ENCODE measurements around the gene NHLRC4. TPM values are rescaled to one million over a fixed set of nuclear protein-coding genes. Genes with fewer than 3 reads are reported as not detected.
"Not testable (repeated sequence)": the region's sequence is repeated elsewhere in the genome, so short reads cannot be mapped to it uniquely, and the experiment has no call there.

NHLRC4 gene
- total RNA-seq, 1 donor from 2014 or later = 0.35 TPM

DNA sequence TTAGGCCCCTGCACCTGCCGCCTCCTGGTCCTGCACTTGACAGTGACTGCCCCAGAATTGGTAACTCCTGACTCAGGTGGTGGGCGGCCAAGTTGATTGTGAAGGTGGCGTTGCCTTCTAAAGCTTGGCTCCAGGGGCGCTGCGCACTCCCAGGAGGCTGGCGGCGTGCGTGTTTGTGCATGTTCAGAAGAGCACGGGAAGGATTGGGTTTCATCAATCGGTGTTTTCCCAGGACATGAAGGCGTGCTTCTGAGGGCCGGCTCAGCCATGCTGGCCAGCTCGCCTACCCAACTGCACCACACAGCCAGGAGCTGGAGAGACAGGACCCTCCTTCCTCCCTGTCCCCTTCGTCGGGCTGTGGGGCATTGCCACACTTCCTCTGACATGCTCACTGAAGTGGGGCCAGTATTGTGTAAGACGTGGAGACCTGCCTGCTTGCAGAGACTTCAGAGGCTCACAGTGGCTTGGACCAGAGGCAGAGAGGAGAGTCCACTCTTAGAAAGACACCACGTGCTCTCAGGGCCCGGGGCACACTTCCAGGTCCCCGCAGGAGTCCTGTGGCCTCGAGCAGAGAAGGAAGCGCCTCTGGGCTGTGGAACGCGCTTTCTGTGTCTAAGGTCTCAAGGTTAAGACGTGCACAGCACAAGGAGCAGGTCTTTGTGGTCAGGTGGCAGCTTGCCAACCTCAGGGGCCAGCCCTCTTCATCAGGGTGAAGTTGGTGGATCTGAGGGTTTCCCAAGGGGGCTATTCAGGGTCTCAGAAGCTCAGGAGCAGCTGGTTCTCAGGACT is 25.9 kb downstream of the NHLRC4 start:
- no peak for DNase-seq (ENCODE audit: low read depth)
- H3K4me3 ChIP-seq (ENCODE audit: low read depth, low read length) = no peak overlapping the region
- TF ChIP-seq, protein P1, sequence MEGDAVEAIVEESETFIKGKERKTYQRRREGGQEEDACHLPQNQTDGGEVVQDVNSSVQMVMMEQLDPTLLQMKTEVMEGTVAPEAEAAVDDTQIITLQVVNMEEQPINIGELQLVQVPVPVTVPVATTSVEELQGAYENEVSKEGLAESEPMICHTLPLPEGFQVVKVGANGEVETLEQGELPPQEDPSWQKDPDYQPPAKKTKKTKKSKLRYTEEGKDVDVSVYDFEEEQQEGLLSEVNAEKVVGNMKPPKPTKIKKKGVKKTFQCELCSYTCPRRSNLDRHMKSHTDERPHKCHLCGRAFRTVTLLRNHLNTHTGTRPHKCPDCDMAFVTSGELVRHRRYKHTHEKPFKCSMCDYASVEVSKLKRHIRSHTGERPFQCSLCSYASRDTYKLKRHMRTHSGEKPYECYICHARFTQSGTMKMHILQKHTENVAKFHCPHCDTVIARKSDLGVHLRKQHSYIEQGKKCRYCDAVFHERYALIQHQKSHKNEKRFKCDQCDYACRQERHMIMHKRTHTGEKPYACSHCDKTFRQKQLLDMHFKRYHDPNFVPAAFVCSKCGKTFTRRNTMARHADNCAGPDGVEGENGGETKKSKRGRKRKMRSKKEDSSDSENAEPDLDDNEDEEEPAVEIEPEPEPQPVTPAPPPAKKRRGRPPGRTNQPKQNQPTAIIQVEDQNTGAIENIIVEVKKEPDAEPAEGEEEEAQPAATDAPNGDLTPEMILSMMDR (conservative IDR thresholded peaks at IDR 0.05; ENCODE audit: low read depth, low read length) = peak; percentile 31

DNA sequence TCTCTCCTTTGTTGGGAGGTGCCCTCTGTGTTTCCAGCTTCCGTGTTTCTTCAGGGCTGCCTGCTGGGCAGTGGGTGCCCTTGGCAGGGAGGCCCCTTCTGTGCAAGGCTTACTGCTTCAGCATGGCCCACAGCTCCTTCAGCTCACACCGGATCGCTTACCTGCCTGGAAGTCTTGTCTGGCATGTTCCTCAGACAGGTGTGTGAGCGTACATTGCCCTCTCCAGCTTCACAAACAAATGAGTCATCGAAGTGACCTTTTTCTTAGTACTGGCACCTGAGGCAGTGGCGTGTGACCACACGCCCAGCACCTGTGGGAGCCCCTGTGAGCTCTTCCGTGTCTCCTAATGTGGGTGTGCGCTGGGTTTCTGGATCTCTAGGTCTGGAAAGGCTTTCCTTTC is 26.6 kb downstream of the NHLRC4 start:
- TF ChIP-seq, protein P1 (conservative IDR thresholded peaks at IDR 0.05; ENCODE audit: low read depth, low read length) = no peak
- no peak overlapping the region for H3K4me3 ChIP-seq (ENCODE audit: low read depth, low read length)
- no peak for DNase-seq (ENCODE audit: low read depth)

DNA sequence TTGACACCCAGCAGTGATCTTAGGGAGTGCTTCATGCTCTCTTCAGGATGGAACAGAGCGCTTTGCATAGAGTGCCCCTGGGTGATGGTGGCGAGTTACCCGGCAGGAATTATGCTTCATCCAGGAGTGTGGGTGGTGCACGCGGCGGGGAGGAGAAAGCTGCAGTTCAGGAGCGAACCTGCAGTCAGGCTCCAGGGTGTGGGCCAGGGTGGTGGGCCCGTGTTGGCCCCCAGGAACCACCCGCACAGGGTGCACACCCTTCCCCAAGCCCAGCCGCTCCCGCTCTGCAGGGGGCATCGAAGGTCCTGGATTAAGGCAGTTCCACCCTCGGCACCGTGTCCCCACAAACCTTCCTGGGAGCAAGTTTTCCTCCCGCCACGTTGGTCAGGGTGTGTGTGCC is 27.0 kb downstream of the NHLRC4 start:
- TF ChIP-seq, protein P1 (conservative IDR thresholded peaks at IDR 0.05; ENCODE audit: low read depth, low read length) = no peak

DNA sequence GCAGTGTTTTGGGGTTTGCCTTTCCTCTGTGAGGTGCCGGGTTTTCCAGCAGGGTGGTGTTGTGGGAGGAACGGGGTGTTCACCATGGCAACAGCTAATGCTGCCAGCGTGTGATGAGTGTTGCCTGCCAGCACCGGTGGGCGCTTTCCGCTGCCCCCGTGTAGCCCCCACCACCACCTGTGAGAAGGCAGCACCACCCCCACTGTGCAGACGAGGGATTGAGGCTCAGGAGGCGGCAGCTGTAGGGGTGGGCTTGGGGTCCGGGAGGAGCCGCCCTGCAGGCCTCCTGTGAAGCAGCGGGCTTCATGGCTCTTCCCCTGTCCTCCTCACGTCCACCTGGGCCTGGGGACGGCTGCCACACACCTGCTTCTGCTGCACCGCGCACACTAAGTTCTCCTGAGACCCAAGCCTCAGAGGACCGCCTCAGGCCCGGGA is 28.3 kb downstream of the NHLRC4 start:
- H3K4me3 ChIP-seq (ENCODE audit: low read depth, low read length) = no peak overlapping the region
- TF ChIP-seq, protein P1 (conservative IDR thresholded peaks at IDR 0.05; ENCODE audit: low read depth, low read length) = no peak

More for the DNA sequence above, 27.0 kb downstream of the NHLRC4 start:
- DNase-seq (ENCODE audit: low read depth) = no peak
- H3K4me3 ChIP-seq (ENCODE audit: low read depth, low read length) = no peak overlapping the region

DNA sequence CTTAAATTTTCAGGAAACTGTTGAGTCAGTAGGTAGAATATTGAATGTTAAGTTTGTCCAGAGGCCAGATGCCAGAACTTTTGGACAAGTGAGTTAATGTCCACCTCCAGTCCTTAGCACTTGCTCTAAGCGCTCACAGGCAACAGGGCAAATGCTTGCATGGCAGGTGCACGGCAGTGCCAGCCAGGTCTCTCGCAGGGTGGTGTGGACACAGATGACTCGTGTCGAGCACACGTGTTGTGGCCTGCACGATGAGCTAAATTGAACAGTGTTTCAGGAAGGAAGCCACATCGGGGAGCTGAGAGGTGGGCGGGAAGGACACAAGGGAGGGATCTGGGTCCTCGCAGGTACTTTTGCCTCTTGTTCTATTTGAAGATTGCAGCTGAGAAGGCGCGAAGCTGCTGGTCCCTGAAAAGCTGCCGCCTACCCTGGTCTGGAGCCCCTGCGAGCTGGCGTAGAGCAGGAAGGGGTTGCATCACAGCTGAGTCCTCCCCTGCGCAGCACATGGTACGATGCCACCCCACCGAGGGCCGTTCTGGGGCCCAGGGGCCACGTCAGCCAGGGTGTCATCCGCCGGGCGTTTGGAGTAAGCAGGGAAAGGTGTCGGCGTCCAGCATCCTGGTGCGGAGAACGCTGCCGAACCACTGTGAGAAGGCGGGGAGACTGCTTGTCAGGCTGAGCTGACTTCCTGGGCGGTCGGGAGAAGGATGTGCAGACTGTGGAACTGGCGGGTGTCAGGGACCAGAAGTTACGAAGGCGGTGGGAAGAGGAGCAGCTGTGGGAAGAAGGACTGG is 29.3 kb downstream of the NHLRC4 start:
- DNase-seq (ENCODE audit: low read depth) = no peak
- TF ChIP-seq, protein P1 (conservative IDR thresholded peaks at IDR 0.05; ENCODE audit: low read depth, low read length) = no peak
- no peak overlapping the region for H3K4me3 ChIP-seq (ENCODE audit: low read depth, low read length)

More for the DNA sequence above, 28.3 kb downstream of the NHLRC4 start:
- no peak for DNase-seq (ENCODE audit: low read depth)

DNA sequence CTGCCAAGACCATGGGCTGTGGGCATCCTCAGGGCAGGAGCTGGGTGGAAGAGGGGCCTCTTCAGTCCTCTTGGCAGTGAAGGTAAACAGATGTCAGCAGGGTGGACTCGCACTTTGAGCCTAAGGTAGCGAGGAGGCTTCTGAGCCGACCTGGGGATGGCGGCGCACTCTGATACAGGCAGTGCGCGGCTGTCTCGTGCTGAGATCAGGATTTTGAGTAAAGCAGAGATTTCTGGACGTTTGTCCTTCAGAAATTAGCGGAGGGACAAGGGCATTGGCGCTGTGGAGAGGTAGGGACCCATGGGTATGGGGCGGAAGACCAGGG is 29.9 kb downstream of the NHLRC4 start:
- TF ChIP-seq, protein P1 (conservative IDR thresholded peaks at IDR 0.05; ENCODE audit: low read depth, low read length) = no peak
- DNase-seq (ENCODE audit: low read depth) = no peak
- H3K4me3 ChIP-seq (ENCODE audit: low read depth, low read length) = no peak overlapping the region

DNA sequence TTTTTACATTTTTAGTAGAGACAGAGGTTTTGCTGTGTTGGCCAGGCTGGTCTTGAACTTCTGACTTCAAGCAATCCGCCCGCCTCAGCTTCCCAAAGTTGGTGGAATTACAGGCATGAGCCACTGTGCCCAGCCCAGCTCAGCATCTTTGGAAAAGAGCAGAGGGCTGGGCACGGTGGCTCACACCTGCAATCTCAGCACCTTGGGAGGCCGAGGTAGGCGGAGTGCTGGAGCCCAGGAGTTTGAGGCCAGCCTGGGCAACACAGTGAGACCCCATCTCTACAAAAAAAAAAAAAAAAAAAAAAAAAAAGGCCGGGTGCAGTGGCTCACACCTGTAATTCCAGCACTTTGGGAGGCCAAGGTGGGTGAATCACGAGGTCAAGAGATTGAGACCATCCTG is 30.9 kb downstream of the NHLRC4 start:
- not testable (repeated sequence) for H3K4me3 ChIP-seq (ENCODE audit: low read depth, low read length); DNase-seq (ENCODE audit: low read depth)

Data from epithelial cell of proximal tubule (primary cell).